ENCODE measurements around the gene RRP1B.
"Not testable (repeated sequence)": the region's sequence is repeated elsewhere in the genome, so short reads cannot be mapped to it uniquely, and the experiment has no call there.

- TF ChIP-seq CTCF (conservative IDR thresholded peaks at IDR 0.05); EZH2 (IDR thresholded peaks at IDR 0.05; ENCODE audit: low read depth): not testable (repeated sequence)
Observed at GRCh38 chr21:43713123-43713522, 53.8 kb downstream of the RRP1B start.
